HepG2 (cell line): ENCODE data around the gene SNRNP48. TPM values are rescaled to one million over a fixed set of nuclear protein-coding genes. Genes with fewer than 3 reads are reported as not detected.
A peak's percentile ranks its signal among the peaks of the same experiment; 100 is the strongest.

Experiments
- ARID2 ChIP-seq: sonication (generic); formaldehyde crosslinking; IDR thresholded peaks from 2 replicates; pipeline ENCODE4 v1.8.1; 2022; ENCODE audit warnings: mild to moderate bottlenecking, missing genetic modification reagents, borderline replicate concordance
- ATF4 ChIP-seq, 2 experiments: fragments of 450-650 bp in 1 of 2; sonication (generic) in 1 of 2; formaldehyde crosslinking; IDR thresholded peaks; 2 replicates each; pipeline versions ENCODE4 v1.5.0 to v1.8.0; 2020 to 2022; ENCODE audit warnings: mild to moderate bottlenecking in 1 of 2, missing genetic modification reagents in 1 of 2
- ATF6 ChIP-seq: sonication (generic); formaldehyde crosslinking; conservative IDR thresholded peaks from 2 replicates; pipeline ENCODE4 v1.4.0; 2020; ENCODE audit warnings: missing genetic modification reagents
- CBX1 ChIP-seq: IDR thresholded peaks from one replicate; pipeline ENCODE4 v1.6.1; 2016; ENCODE audit warnings: antibody characterized with exemption, low read depth
- EHMT2 ChIP-seq: fragments of 200-600 bp; sonication (generic); IDR thresholded peaks from 2 replicates; pipeline ENCODE4 v1.7.0; 2017; ENCODE audit warnings: antibody characterized with exemption, low read depth, low read length, borderline replicate concordance
- ERF ChIP-seq: IDR thresholded peaks from 2 replicates; pipeline ENCODE4 v1.6.1; 2018; ENCODE audit warnings: missing biosample characterization, missing genetic modification reagents
- HIVEP1 ChIP-seq: sonication (generic); formaldehyde crosslinking; IDR thresholded peaks from 2 replicates; pipeline ENCODE4 v1.4.0; 2020; ENCODE audit warnings: mild to moderate bottlenecking, missing genetic modification reagents
- KAT7 ChIP-seq: IDR thresholded peaks from 2 replicates; pipeline ENCODE4 v1.6.1; 2018; ENCODE audit warnings: borderline replicate concordance, missing compliant biosample characterization
- MEF2D ChIP-seq: sonication (generic); formaldehyde crosslinking; IDR thresholded peaks from 2 replicates; pipeline ENCODE4 v1.5.1; 2020; ENCODE audit warnings: mild to moderate bottlenecking, missing genetic modification reagents
- NCOA1 ChIP-seq: sonication (generic); formaldehyde crosslinking; IDR thresholded peaks from 2 replicates; pipeline ENCODE4 v1.9.0; 2021; ENCODE audit warnings: missing genetic modification reagents
- PCBP2 ChIP-seq: fragments of 200-400 bp; formaldehyde crosslinking; optimal IDR thresholded peaks from 2 replicates; pipeline ENCODE3; 2018; ENCODE audit warnings: low read length, low read depth; ENCODE audit not compliant: poor library complexity, severe bottlenecking
- RXRA ChIP-seq: sonication (generic); formaldehyde crosslinking; IDR thresholded peaks from 2 replicates; pipeline ENCODE4 v1.5.1; 2020; ENCODE audit warnings: missing genetic modification reagents
- SNAPC5 ChIP-seq: sonication (generic); formaldehyde crosslinking; IDR thresholded peaks from 2 replicates; pipeline ENCODE4 v1.8.1; 2023; ENCODE audit warnings: mild to moderate bottlenecking, missing genetic modification reagents, borderline replicate concordance
- SOX5 ChIP-seq: IDR thresholded peaks from 2 replicates; pipeline ENCODE4 v1.6.1; 2016; ENCODE audit warnings: borderline replicate concordance
- TAF15 ChIP-seq: fragments of 200-400 bp; formaldehyde crosslinking; IDR thresholded peaks from one replicate; pipeline ENCODE4 v1.6.1; 2018; ENCODE audit warnings: mild to moderate bottlenecking, low read depth, low read length; ENCODE audit not compliant: poor library complexity, severe bottlenecking
- THAP11 ChIP-seq: IDR thresholded peaks from 2 replicates; pipeline ENCODE4 v1.6.1; 2016; ENCODE audit warnings: missing biosample characterization, missing genetic modification reagents
- TRIM22 ChIP-seq: fragments of 450-650 bp; IDR thresholded peaks from 2 replicates; pipeline ENCODE4 v1.6.1; 2017
- ZBTB14 ChIP-seq: sonication (generic); formaldehyde crosslinking; IDR thresholded peaks from 2 replicates; pipeline ENCODE4 v1.4.0; 2020; ENCODE audit warnings: missing genetic modification reagents
- ZNF101 ChIP-seq: sonication (generic); formaldehyde crosslinking; IDR thresholded peaks from 2 replicates; pipeline ENCODE4 v1.4.0; 2020; ENCODE audit warnings: mild to moderate bottlenecking, low read depth, missing genetic modification reagents, borderline replicate concordance
- ZNF337 ChIP-seq: sonication (generic); formaldehyde crosslinking; IDR thresholded peaks from 2 replicates; pipeline ENCODE4 v1.5.1; 2020; ENCODE audit warnings: missing genetic modification reagents, low read depth, mild to moderate bottlenecking, borderline replicate concordance
- ZNF616 ChIP-seq: sonication (generic); formaldehyde crosslinking; IDR thresholded peaks from 2 replicates; pipeline ENCODE4 v1.5.0; 2020; ENCODE audit warnings: low read depth, mild to moderate bottlenecking, missing genetic modification reagents
- ZNF780A ChIP-seq: sonication (generic); formaldehyde crosslinking; IDR thresholded peaks from 2 replicates; pipeline ENCODE4 v1.8.0; 2022; ENCODE audit warnings: mild to moderate bottlenecking, missing genetic modification reagents, moderate library complexity
- ZNF782 ChIP-seq: sonication (generic); formaldehyde crosslinking; IDR thresholded peaks from 2 replicates; pipeline ENCODE4 v1.4.0; 2020; ENCODE audit warnings: missing genetic modification reagents, mild to moderate bottlenecking, borderline replicate concordance
- ZSCAN21 ChIP-seq: sonication (generic); formaldehyde crosslinking; IDR thresholded peaks from 2 replicates; pipeline ENCODE4 v1.8.0; 2022; ENCODE audit warnings: mild to moderate bottlenecking, missing genetic modification reagents, moderate library complexity, borderline replicate concordance
- polyA plus RNA-seq, 8 experiments: library from polyadenylated mRNA; depleted of rRNA in 3 of 8; stranded (reverse) in 7 of 8; unstranded in 1 of 8; fragments of >200 nt; fragmentation: Illumina TruSeq in 4 of 8; extraction: Trizol in 4 of 8; gene quantifications; 2 replicates each; pipeline versions ENCODE4 v1.2.1 to v1.2.3, GENCODE V29; 2011 to 2016; ENCODE audit warnings: low read depth in 4 of 8, missing spikeins in 1 of 8, mixed read lengths in 1 of 8; ENCODE audit not compliant: insufficient read depth in 1 of 8
- total RNA-seq, 5 experiments: library from RNA; depleted of rRNA; stranded (reverse); fragments of >200 nt; fragmentation: Illumina TruSeq; extraction: Trizol; gene quantifications; 2 replicates each; pipeline ENCODE4 v1.2.3, GENCODE V29; 2016; ENCODE audit warnings: low read depth in 1 of 5

The SNRNP48 gene
- total and polyA plus RNA-seq, 2 of the 13 experiments (the other 11 are each of a cell fraction or from before 2014, with no cell fraction given) = 17.5 to 47.5 TPM

GRCh38 chr6:7589949-7590917 lies at the start of gene SNRNP48 (continued):
- peak; percentile 98 for TF ChIP-seq ZNF782 (CRISPR knock-in tag)
- TF ChIP-seq PCBP2 = no peak
- TF ChIP-seq ZSCAN21 (CRISPR knock-in tag) = peak; percentile 66; the same call in 1 of the 2 replicates
- no peak; the same call in 1 of the 2 replicates for TF ChIP-seq ARID2 (CRISPR knock-in tag)
- no peak for TF ChIP-seq NCOA1 (CRISPR knock-in tag)
- no peak for TF ChIP-seq TRIM22
- no peak for TF ChIP-seq ATF6 (CRISPR knock-in tag)
- no peak for TF ChIP-seq TAF15
- no peak; the same call in 1 of the 2 replicates for TF ChIP-seq ZNF780A (CRISPR knock-in tag)
- TF ChIP-seq ERF = peak; percentile 79
- no peak for TF ChIP-seq SNAPC5 (CRISPR knock-in tag)
- 0 out of 2 replicates have a peak, but pooled peaks have one; percentile 27 for TF ChIP-seq ZNF616 (CRISPR knock-in tag)
- no peak; a peak in 1 of 4 replicates for TF ChIP-seq ATF4 (CRISPR knock-in tag; IDR thresholded peaks at IDR 0.05)
- no peak for TF ChIP-seq ZNF337
- TF ChIP-seq EHMT2 = no peak
- peak; percentile 82 for TF ChIP-seq HIVEP1 (CRISPR knock-in tag)
- 0 out of 2 replicates have a peak, but pooled peaks have one; percentile 11 for TF ChIP-seq MEF2D
- TF ChIP-seq THAP11 (CRISPR knock-in tag) = peak; percentile 80
- TF ChIP-seq ZBTB14 = no peak
- TF ChIP-seq SOX5 (CRISPR knock-in tag) = peak; percentile 63; the same call in 1 of the 2 replicates
- peak; percentile 71 for TF ChIP-seq RXRA
- TF ChIP-seq CBX1 = peak; percentile 59
- peak; percentile 91 for TF ChIP-seq KAT7 (CRISPR knock-in tag)
- TF ChIP-seq ZNF101 (CRISPR knock-in tag) = peak; percentile 81; the same call in 1 of the 2 replicates
